NB4 (cell line): ENCODE data around the gene FAIM2.

Experiments used
- DNase-seq: peaks from one replicate; pipeline ENCODE4 v3.0.0; 2010; ENCODE audit warnings: low read depth
- H3K4me3 ChIP-seq: one replicate; pipeline ENCODE4 v1.5.1; 2011; ENCODE audit warnings: mild to moderate bottlenecking, low read depth, low read length, moderate library complexity
- CTCF ChIP-seq: IDR thresholded peaks from one replicate; pipeline ENCODE4 v1.5.1; 2012; ENCODE audit warnings: low read depth, low read length
- MYC ChIP-seq: IDR thresholded peaks from 2 replicates; pipeline ENCODE4 v1.6.1; 2011; ENCODE audit warnings: low read depth, low read length
- POLR2A ChIP-seq: IDR thresholded peaks from 2 replicates; pipeline ENCODE4 v1.6.1; 2011; ENCODE audit warnings: mild to moderate bottlenecking; ENCODE audit not compliant: insufficient read length; ENCODE audit errors: extremely low read depth
- TF ChIP-seq, protein P1 (sequence below): IDR thresholded peaks from 2 replicates; pipeline ENCODE4 v1.6.1; 2011; ENCODE audit warnings: low read depth, low read length

FAIM2 gene

GRCh38 chr12:49893753-49894750 is 9.6 kb downstream of the FAIM2 start:
- no peak for TF ChIP-seq MYC
- TF ChIP-seq POLR2A, result no peak
- no peak for TF ChIP-seq CTCF
- TF ChIP-seq, protein P1, sequence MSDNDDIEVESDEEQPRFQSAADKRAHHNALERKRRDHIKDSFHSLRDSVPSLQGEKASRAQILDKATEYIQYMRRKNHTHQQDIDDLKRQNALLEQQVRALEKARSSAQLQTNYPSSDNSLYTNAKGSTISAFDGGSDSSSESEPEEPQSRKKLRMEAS, result no peak
- no peak overlapping the region for H3K4me3 ChIP-seq
- DNase-seq, result peak; percentile 65

- TF ChIP-seq POLR2A (no peak), CTCF (no peak), MYC (no peak)
- TF ChIP-seq, protein P1, result no peak
- H3K4me3 ChIP-seq, result no peak overlapping the region
- no peak for DNase-seq
Observed at GRCh38 chr12:49892732-49893317, 10.9 kb downstream of the FAIM2 start.

DNA sequence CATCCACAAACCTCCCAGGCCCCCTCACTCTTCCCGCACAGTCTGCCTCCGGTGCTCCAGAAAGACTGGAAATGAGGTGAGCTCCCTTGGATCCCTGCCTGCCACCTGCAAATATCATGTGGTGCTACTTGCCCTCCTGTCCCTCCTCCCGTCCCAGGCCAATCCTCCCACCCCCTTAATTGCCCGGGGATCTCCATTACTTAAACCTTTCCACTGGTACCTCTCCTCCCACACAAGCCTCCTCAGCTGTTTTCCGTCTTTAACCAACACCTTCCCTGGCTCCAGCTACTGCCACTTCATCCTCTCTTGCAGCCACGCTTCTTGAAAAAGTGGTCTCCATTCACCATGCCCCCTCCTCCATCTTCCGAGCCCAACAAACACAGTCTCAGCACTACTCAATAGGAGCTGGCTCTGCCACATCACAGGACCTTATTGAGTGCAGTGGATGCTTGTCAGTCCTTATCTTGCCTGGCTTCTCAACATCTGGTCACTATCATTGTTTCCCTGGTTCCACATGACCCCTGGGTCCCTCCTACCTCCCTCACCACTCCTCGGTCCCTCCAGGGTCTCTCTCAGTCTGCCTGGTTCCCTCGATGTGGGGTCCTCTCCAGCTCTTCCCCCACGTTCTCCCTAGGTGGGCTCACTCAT is 11.5 kb downstream of the FAIM2 start:
- no peak for TF ChIP-seq MYC
- DNase-seq, result no peak

GRCh38 chr12:49891476-49891875 is 12.2 kb downstream of the FAIM2 start:
- TF ChIP-seq MYC (no peak), CTCF (no peak), POLR2A (no peak)
- DNase-seq, result no peak

More for the DNA sequence above, 11.5 kb downstream of the FAIM2 start:
- H3K4me3 ChIP-seq, result no peak overlapping the region

GRCh38 chr12:49891012-49891411 is 12.7 kb downstream of the FAIM2 start:
- no peak for TF ChIP-seq MYC
- TF ChIP-seq POLR2A, result no peak
- no peak for TF ChIP-seq CTCF
- TF ChIP-seq, protein P1, result no peak
- no peak overlapping the region for H3K4me3 ChIP-seq
- no peak for DNase-seq

More at GRCh38 chr12:49891476-49891875, 12.2 kb downstream of the FAIM2 start:
- no peak overlapping the region for H3K4me3 ChIP-seq

GRCh38 chr12:49890096-49890461 is 13.6 kb downstream of the FAIM2 start:
- TF ChIP-seq POLR2A, result no peak
- TF ChIP-seq MYC, result no peak
- DNase-seq, result no peak
- H3K4me3 ChIP-seq, result no peak overlapping the region
